HG03060 (cell line): ENCODE results near the gene BRME1.

Experiments
- ATAC-seq: cut with Tn5 transposase; IDR thresholded peaks from one replicate; pipeline ENCODE4 v1.9.1; 2021; ENCODE audit warnings: low read depth, moderate number of reproducible peaks; ENCODE audit not compliant: unreplicated experiment

The BRME1 gene

DNA sequence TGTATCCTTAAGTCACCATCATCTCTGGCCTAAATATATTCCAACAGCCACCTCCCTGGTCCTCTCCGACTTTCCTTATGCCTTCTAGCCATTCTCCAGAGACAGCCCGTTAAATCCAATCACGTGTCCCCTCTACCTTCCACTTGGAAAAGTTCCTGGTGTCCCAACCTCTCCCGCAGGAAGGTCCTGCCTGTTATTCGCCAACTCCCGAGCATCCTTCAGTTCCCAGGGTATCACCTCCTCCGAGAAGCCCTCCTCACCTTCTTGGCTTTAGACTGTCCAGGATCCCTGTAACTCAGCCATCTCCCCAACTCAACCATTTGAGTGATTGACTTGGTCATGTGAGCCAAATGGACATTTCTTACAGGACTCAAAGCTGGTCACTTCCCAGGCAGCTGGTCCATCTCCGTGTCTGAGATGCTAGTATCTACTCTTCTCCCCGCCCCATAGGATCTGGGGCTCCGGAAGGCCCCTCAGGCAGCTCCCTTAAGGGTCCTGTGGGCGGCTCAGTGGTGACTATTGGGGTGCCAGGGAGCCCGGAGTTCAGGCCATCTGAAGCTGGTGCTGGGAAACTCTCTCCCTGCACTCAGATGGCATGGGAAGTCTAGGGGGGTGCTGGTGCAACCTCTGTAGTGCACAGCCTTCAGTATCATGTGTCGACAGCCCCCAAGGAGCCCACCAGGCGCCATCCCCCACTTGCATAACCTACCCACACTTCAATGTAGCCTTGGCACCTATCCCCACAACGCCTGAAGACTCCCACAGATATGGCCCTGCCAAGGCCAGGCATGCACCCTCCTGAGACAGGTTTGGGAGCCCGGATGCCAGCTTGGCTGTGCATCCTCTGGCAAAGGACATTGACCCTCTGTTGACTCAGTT, 56.9 kb downstream of the BRME1 start:
- ATAC-seq = no peak

DNA sequence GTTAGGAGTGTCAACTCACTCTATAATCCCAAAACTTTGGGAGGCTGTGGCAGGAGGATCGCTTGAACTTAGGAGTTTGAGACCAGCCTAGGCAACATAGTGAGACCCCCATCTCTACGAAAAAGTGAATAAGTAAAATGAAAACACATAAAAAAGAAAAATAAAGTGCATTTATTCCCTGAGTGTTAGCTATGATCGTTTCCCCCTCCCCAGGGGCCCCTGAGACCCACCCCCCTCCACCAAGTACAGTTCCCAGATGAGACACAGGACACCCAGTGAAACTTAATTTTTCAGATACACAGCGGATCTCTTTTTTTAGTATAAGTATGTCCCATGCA, 57.6 kb downstream of the BRME1 start:
- ATAC-seq = no peak

DNA sequence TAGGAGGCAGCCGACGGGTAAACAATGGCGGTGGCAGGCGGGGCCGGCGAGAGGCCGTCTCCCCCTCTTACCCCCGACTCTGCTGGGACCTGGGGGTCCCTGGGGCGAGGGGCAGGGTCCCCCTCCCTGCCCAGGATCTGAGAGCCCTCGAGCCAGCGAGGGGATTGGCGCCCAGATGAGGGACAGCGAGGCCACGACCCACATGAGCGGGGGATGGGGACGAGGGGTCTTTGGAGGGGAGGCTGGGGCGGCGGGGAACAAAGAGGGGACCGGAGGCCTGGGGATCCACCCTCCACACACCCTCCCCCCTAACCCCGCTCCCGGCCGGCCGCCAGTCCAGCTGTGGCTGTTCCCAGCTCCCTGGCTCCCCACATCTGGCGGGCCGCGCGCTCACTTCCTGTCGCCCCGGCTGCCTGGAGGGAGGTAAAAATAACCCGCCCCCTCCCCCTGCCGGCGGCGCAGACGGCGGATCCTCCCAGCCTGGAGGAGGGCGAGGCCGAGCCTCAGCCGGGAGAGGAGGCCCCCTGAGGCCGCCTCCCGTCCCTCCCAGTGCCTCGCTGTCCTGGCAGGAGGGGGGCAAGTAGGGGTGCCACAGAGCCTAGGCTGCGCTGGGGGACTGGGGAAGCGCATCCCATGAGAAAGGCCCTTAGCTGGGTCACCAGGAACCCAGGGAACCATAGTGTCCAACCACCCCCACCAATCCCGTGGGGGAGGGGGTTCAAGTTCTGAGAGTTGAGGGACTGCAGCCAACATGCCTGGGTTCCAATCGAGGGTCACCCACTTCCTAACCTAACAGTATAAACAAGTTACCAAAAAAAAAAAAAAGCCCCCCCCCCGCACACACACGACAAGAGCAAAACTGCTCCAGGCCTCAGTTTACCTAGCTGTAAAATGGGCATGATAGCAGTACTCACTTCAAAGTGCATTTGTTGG, 58.2 kb downstream of the BRME1 start:
- ATAC-seq = no peak

DNA sequence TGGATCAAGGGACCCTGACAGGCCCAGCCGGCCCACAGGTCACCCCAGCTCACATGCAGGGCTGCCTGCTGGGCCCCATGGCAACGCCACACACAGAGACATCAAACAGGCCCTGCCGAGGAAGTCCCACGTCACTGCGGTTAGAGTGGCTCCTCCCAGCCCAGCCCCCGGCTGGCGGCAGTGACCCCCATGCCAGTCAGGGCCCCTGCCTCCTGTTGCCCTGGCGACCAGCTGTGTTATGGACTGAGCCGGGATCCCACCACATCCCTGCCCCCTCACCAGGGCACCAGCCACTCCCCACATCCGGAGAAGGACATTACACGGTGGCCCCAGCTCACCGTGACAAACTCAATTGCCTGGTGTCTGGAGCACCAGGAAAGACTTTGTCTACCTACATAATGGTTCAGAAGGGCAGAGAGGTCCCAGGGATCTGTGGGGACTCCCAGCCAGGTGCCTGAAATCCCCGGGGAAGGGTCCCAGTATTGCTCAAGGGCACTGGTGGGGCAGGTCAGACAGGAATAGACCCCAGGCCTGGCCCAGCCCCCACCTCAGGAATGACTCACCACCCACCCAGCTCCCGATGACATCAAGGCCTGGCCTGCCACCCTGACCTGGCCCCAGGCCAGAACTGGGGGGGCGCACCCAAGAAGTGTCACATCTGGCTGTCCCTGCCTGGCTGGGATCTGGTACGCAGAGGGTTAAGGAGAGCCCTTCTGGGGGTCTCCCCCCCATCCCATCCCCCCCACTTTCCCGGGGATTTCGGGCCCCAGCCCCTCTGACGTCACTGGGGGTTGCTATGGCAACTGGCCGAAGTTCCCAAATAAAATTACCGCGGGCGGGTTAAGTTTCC, 59.1 kb downstream of the BRME1 start:
- peak; percentile 46 for ATAC-seq

DNA sequence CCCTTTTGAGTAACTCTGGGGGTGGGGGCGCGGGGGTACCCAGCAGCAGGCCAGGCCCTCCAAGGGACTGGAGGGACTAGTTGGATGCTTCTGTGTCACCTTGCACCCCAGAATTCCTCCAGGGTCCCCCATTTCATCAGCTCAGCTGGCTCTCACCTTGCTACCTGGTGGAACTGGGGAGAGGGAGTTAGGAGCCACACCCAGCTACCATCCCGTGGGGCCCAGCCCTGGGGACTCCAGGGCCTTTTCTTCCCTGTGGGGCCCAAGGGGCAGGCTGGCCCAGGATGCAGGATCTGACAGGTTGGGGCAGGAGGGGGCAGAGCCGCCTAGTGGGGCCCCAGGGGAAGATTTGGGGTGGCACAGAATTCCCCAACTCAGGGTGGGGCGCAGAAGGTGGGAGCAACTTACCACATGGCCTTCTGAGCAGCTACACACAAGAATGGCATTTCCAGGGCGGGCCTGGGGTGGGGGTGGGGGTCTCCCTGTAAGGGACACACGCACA, 61.7 kb downstream of the BRME1 start:
- no peak for ATAC-seq

DNA sequence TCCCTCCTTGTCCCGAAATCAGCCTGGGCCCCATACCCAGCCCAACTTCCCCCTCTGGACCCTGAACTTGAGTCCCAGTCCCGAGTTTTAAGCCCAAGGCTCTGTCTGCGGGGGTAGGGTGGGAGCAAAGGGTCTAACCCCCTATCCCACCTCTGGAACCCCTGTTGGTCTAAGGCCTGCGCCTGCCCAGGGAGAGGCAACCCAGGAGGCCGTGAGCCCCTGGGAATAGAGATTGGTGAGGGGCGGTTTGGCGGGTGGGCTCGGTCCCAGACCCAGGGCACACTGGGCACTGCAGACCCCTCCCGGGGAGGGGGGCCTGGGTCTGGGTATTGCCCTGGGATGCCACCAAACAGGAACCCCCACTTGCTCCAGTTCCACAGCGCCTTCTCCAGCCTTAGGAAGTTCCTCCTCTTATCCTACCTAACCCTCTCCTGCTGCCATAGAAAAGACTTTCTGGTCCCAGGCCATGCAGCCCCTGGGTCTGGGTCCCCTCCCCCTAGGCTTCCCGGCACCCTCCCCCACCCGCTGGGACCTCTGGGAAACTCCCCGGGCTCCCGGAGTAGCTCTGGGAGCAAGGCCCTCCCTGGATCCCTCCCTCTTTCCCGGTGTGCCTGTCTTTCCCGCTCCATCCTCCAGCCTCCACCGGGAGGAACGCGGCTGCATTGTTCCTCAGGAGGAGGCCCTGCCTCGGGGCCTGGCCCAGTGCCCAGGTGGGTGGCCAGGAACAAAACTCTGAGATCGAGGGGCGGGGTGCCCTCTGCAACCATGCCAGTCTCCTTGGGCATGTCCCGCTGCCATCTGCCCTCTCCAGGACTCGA, 62.6 kb downstream of the BRME1 start:
- ATAC-seq = no peak

DNA sequence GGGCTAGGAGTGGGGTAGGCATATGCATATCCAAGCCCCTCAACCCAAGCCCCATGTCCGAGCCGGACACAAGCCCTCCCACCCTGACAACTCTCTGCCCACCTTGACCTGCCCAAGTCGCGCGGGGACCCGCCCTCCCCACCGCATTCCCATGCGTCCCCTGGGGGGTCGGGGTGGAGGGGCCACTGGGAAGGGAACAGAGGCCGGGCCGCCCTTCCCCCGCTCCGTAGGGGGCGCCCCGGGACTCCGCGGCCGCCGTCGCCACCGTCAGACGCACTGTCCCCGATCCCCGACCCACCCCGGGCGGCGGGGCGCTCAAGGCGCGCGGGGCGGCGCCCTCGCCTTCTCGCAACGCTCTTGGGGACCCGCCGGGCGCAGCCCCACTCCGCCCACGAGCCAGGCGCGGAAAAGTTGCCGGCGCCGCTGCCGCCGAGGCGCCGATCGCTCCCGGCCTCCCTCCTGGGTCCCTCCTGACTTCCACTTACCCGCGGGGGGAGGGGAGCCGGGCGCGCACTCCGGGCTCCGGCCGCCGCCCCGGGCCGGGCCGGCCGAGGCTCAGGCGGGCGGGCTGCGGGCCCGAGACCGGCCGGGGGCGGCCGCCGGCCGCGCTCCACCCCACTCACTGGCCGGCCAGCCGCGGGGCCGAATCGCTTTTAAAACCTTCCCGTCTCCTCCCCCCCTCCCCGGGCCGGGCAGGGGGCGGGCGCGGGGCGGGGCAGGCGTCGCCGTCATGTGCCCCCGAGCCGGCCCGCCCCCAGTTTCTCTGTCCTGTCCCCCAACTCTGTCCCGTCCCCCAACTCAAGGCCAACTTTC, 63.4 kb downstream of the BRME1 start:
- no peak for ATAC-seq

DNA sequence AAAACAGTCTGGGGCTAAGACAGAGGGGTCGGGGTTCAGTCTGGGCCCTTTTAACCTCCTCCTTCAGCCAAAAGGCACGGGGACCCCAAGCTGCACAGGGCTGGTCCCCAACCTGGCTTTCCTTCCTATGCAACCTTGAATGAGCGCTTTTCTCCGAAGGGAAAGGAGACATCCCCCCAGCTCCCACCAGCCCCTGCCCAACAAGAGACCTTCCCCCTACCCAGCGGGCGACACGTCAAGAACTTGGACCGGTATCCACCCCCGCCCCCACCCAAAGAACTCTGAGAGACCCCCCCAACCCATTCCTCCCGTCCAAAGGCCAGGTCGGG, 64.0 kb downstream of the BRME1 start:
- no peak for ATAC-seq

DNA sequence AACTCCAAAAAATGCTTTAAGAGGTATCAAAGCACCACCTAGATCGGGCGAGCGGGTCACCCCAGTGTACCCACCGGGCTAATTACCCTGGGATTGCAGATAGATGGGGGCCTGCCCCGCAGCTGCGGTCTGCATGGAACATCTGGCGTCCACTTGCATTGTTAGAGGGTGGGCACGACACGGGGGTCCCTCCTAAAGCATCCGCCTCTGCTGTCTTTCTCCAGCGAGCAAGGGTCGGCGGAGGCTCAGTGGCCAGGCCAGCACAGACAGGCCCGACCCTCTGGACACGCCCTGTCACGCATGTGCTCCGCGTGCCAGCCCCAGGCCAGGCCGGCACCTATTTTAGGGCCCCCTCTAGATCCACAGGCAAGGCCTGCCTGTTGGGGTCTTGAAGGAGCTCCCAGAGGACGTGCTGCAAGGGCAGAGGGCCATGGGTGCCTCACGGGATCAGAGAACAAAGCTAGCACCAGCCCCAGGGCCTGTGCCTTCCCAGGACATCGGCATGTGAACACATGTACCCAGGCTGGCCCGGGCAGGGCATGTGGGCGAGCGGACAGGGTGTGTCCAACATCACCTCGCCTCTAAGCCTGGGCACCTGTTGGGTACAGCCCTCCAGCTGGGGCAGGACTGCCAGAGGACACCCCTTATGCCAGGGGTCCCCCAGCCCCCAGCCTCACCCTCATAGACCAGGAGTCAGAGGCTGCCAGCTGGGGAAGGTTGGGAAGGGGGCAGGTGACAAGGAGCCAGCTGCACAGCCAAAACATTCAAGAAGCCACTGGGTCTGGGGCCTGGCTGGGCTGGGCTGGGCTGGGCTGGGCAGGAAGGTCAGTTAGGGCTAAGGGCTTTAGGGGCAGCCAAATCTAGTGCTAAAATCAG, 64.6 kb downstream of the BRME1 start:
- no peak for ATAC-seq

DNA sequence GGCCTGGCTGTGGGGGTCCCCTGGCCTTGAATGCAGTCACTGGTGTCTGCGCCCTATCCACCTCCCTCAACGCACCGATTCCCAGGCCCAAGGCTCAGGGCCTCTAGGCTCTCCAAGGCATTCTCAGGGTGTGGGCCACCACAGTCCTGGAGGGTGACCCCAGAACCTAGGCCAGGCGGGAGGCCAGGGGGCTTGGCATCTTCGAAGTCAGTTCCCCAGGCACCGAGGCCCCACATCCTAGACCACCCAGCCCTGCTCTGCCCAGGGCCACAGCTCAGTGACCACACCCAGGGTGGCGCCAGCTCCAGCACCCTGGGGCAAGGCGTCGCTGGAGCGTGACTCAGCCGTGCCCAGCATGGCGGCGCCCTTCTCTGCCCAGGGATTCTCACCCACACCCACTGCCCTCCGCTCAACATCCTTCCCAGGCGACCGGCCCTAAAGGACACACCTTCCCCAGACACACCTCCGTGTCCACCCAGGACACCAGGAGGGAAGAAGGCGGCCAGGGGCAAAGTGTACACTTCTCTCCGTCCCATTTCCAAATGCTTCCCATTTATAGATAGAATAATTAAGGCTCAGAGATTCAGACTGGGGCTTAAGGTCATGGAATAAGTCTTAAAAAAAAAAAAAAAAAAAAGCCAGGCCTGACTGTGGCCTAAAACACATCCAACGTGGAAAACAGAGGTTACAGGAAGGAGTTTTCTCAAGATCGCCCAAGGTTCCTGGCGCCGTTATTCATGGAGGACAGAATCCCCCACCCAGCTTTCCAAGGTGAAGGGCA, 65.4 kb downstream of the BRME1 start:
- ATAC-seq = no peak

DNA sequence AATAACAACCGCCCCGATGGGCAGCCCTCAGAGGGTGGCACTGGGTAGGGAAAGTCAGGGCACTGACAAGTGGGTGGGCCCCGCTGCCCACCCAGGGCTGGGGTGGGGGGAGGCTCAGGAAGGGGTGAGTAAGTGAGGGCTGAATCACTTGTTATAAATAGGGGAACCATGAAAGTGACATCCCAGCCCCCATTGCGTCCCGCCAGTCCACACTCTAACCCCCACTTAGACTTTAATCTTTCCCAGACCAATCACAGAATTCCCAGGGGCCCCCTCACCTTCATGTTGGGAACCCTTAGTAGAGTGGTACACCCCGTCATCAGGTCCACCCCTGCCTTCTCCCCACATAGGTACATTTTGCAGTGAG, 66.0 kb downstream of the BRME1 start:
- no peak for ATAC-seq

DNA sequence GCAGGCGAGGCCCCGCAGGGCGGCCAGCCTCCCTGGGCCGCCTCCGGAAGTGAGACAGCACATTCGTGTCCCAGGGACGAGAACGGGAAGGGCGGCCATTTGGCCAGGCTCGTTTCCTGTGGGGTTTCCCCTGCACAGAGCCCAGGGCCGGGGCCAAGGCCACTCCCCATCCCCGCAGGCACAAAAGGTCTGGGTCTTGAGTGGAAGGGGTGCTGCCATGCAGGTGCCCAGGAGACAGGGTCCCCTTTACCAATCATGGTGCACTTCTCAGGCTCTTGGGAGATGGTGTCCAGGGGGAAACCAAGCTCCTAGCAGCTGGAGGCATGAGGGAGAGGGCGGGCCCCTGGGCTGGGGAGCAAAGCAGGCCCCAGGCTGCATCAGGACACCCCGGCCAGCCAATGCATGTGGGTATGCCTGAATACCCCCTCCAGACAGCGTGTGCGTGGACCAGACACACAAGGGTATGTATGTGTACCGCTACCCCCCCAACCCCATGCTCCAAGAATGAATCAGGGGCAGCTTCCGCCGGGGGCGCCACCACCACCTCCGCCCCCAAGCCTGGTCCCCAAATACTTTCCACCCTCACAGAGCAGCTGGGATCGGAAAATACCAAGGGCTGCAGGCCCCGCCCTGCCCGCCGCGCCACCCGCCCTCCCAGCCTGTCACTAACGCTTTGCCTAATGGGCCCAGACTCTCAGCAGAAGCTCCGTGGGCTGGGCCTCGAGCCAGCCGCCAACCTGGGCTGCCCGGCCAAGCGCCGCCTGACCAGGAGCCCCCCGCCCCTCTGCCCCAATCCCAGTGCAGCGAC, 66.6 kb downstream of the BRME1 start:
- ATAC-seq = no peak

DNA sequence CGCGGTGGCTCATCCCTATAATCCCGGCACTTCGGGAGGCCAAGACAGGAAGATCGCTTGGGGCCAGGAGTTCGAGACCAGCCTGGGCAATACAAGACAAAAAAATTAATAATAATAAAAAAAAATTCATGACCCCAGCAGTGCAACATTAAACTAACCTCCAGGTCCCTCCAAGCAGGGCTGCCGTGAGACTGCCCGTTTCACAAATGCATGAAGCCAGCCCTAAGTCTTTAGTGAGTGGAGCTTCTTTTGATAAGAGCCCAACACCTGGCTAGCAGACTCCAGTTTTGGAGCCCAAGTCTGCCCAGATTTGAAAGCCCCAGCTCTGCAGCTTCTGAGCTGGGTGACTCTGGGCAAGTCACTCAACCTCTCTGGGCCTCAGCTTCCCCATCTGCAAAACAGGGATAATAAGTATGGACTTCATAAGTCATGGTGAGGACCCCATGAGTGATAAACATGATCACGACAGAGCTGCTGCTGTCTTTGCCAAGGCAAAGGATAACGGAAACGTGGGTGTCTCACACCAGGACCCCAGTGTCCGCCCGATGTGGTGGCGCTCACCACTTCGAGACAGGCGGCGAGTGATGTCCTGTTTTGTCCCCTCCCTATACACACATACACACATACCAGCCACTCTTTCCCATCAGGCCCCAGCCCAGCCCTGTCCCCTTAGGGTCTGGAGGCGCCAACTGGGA, 67.3 kb downstream of the BRME1 start:
- ATAC-seq = no peak

DNA sequence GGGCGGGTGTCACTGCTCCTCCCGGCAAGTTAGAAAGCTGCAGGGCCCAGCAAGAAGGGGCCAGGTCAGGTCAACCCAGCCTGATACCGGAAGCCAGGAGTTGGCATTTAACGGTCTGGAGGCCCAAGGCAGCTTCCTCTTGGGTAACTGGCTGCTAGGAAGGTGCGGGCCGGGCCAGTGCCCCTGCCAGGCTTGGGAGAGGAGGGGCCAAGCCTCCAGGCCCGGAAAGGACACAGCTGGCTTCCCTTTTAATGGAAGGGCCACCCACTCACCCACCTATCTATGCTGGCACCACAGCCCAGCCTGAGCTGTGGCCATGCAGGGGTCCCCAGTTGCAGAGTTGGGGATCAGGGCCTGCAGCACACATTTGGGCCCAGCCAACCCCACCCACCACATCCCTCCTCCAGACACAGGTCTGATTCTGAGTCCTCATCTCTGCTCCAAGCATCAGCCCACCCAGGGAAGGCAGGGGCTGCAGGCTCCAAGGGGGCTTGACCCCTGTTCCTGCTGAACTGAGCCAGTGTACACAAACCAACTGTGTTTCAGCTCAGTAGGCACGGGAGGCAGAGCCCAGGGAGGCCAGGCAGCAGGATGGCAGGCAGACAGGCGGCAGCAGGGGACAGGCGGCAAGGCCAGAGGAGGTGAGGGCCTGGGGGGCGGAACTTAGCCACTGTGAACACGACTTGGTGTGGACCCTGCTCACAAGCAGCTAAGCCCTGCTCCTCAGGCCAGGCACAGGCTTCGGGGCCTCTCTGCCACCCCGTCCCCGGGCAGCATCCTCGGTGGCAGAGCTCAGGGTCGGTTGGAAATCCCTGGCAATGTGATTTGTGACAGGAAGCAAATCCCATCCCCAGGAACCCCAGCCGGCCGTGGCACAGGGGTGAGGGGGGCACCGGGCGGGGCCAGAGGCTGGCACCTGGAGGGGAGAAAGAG, 69.9 kb downstream of the BRME1 start:
- no peak for ATAC-seq
